Neural cell (in vitro differentiated cells): Measurements from ENCODE around the gene ETFA. TPM values are rescaled to one million over a fixed set of nuclear protein-coding genes. Genes with fewer than 3 reads are reported as not detected.

Experiments
- H2AFZ ChIP-seq: fragments of 200-600, 300-800 bp; sonication (generic), shearing (Covaris generic); 2 replicates; pipeline ENCODE4 v1.6.0; 2014; ENCODE audit warnings: low read depth, mild to moderate bottlenecking, antibody characterized with exemption, low read length, moderate library complexity
- H3F3A ChIP-seq: fragments of 200-600 bp; shearing (Covaris generic); 2 replicates; pipeline ENCODE4 v1.6.1; 2016; ENCODE audit warnings: mild to moderate bottlenecking, moderate library complexity, mixed read lengths, antibody characterized with exemption, low read length; ENCODE audit not compliant: insufficient read depth, poor library complexity, severe bottlenecking
- H3K27ac ChIP-seq: fragments of 200-600, 300-800 bp; sonication (generic), shearing (Covaris generic); 2 replicates; pipeline ENCODE4 v1.5.1; 2014; ENCODE audit warnings: mild to moderate bottlenecking, low read length, moderate library complexity
- H3K27me3 ChIP-seq: fragments of 300-800, 200-600 bp; sonication (generic), shearing (Covaris generic); 2 replicates; pipeline ENCODE4 v1.6.0; 2014; ENCODE audit warnings: mild to moderate bottlenecking, low read depth, low read length, moderate library complexity; ENCODE audit not compliant: insufficient read depth
- H3K36me3 ChIP-seq: fragments of 300-800, 200-600 bp; sonication (generic), shearing (Covaris generic); 2 replicates; pipeline ENCODE4 v1.5.1; 2014; ENCODE audit warnings: mild to moderate bottlenecking, antibody characterized with exemption, low read length, moderate library complexity; ENCODE audit not compliant: insufficient read depth
- H3K4me2 ChIP-seq: fragments of 300-800, 200-600 bp; sonication (generic), shearing (Covaris generic); 2 replicates; pipeline ENCODE4 v1.6.0; 2014; ENCODE audit warnings: mild to moderate bottlenecking, low read length
- H3K4me3 ChIP-seq: fragments of 300-800, 200-600 bp; sonication (generic), shearing (Covaris generic); 2 replicates; pipeline ENCODE4 v1.5.1; 2014; ENCODE audit warnings: mild to moderate bottlenecking, low read length, moderate library complexity
- H3K79me2 ChIP-seq: fragments of 200-600 bp; shearing (Covaris generic); replicated peaks from 2 replicates; pipeline ENCODE4 v1.6.0; 2014; ENCODE audit warnings: mild to moderate bottlenecking, low read length, moderate library complexity; ENCODE audit not compliant: insufficient read depth
- H3K9ac ChIP-seq: fragments of 300-800, 200-600 bp; sonication (generic), shearing (Covaris generic); 2 replicates; pipeline ENCODE4 v1.6.1; 2016; ENCODE audit warnings: mild to moderate bottlenecking, low read length, mixed read lengths
- H3K9me2 ChIP-seq: fragments of 200-600 bp; shearing (Covaris generic); 2 replicates; pipeline ENCODE4 v1.6.1; 2016; ENCODE audit warnings: mild to moderate bottlenecking, low read length, mixed read lengths; ENCODE audit not compliant: insufficient read depth
- H3K9me3 ChIP-seq: fragments of 200-600, 300-800 bp; sonication (generic), shearing (Covaris generic); 2 replicates; pipeline ENCODE4 v1.6.1; 2016; ENCODE audit warnings: mild to moderate bottlenecking, mixed run types, low read length, moderate library complexity, mixed read lengths
- H4K20me1 ChIP-seq: fragments of 200-600 bp; shearing (Covaris generic); 2 replicates; pipeline ENCODE4 v1.6.1; 2016; ENCODE audit warnings: mild to moderate bottlenecking, mixed run types; ENCODE audit not compliant: insufficient read depth
- EP300 ChIP-seq: fragments of 450-650 bp; conservative IDR thresholded peaks from 2 replicates; pipeline ENCODE4 v1.6.1; 2014; ENCODE audit warnings: antibody characterized with exemption, mild to moderate bottlenecking, moderate library complexity; ENCODE audit not compliant: poor library complexity, severe bottlenecking
- EZH2 ChIP-seq: fragments of 200-600, 300-800 bp; shearing (Covaris generic), sonication (generic); IDR thresholded peaks from 2 replicates; pipeline ENCODE4 v1.6.1; 2014; ENCODE audit warnings: antibody characterized with exemption, low read length, borderline replicate concordance, mild to moderate bottlenecking; ENCODE audit not compliant: insufficient read depth, poor library complexity, severe bottlenecking
- MXI1 ChIP-seq: fragments of 450-650 bp; conservative IDR thresholded peaks from 2 replicates; pipeline ENCODE4 v1.6.1; 2014; ENCODE audit warnings: antibody characterized with exemption, mild to moderate bottlenecking; ENCODE audit not compliant: poor library complexity, severe bottlenecking
- POLR2AphosphoS5 ChIP-seq: IDR thresholded peaks from 2 replicates; pipeline ENCODE4 v1.6.1; 2012
- RAD21 ChIP-seq: fragments of 450-650 bp; conservative IDR thresholded peaks from 2 replicates; pipeline ENCODE4 v1.6.1; 2014; ENCODE audit warnings: antibody characterized with exemption, mild to moderate bottlenecking, moderate library complexity
- SMC3 ChIP-seq: fragments of 450-650 bp; conservative IDR thresholded peaks from 2 replicates; pipeline ENCODE4 v1.6.1; 2014; ENCODE audit warnings: antibody characterized with exemption, mild to moderate bottlenecking, moderate library complexity; ENCODE audit not compliant: poor library complexity
- TAF1 ChIP-seq: IDR thresholded peaks from 2 replicates; pipeline ENCODE4 v1.6.1; 2012; ENCODE audit warnings: low read depth
- polyA plus RNA-seq: library from polyadenylated mRNA; depleted of rRNA; stranded (reverse); fragments of >200 nt; gene quantifications from 2 replicates; pipeline ENCODE4 v1.2.3, GENCODE V29; 2014
- TF ChIP-seq, protein P1 (sequence below): fragments of 450-650 bp; IDR thresholded peaks from 2 replicates; pipeline ENCODE4 v1.5.1; 2014; ENCODE audit warnings: antibody characterized with exemption, mild to moderate bottlenecking, moderate library complexity; ENCODE audit not compliant: poor library complexity, severe bottlenecking
- TF ChIP-seq, protein P2 (sequence below): IDR thresholded peaks from 2 replicates; pipeline ENCODE4 v1.6.1; 2012; ENCODE audit warnings: borderline replicate concordance

The ETFA gene
- polyA plus RNA-seq, 1 donor from 2014 or later = 145 TPM

DNA sequence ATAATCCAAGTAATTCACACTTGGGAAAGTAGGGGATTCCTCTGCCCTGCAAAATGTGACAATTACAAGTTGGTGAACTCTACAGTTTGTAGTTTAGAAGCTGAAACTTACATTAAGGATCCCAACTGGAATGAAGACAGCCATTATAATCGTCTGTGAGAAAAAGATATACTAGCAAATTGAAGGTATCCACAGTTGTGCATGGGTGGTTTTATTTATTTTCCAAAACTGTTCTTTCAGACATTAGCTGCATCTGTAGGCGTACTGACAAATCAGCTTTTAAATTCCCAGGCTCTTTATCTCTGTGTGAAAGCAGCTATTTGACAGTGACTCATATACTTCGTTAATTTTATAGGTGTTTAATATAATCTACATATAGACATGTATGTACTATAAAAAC, 12.8 kb upstream of the ETFA start:
- no peaks in the 10 kb centered on the region for H3F3A ChIP-seq

DNA sequence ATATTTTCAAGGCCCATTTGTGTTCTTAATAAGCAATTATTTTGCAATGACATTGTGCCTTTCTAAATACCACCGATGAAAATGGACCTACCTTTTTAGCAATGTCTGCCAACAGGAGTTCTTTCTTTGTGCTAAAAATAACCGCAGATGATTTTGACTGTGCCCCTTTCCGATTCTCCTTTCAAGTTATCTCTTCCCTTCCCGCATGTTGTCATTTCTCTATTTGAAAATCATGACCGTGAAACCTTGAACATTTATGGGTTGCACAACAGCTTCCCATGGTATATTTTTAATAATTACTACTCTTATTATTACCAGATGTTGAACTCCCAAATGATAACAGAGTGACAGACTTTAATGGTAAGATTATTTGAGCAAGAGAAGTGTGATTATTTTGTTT, 10.3 kb upstream of the ETFA start:
- Histone ChIP-seq H3K4me3 (no peak overlapping the region), H3F3A (no peaks in the 10 kb centered on the region), H3K79me2 (no peaks in the 10 kb centered on the region), H3K27ac (no peak overlapping the region), H3K4me2 (no peak overlapping the region), H3K9me2 (no peaks in the 10 kb centered on the region), H4K20me1 (no peaks in the 10 kb centered on the region), H3K27me3 (no peaks in the 10 kb centered on the region), H3K36me3 (no peaks in the 10 kb centered on the region), H3K9ac (no peak overlapping the region), H2AFZ (no peak overlapping the region), H3K9me3 (no peaks in the 10 kb centered on the region)
- TF ChIP-seq, protein P1, sequence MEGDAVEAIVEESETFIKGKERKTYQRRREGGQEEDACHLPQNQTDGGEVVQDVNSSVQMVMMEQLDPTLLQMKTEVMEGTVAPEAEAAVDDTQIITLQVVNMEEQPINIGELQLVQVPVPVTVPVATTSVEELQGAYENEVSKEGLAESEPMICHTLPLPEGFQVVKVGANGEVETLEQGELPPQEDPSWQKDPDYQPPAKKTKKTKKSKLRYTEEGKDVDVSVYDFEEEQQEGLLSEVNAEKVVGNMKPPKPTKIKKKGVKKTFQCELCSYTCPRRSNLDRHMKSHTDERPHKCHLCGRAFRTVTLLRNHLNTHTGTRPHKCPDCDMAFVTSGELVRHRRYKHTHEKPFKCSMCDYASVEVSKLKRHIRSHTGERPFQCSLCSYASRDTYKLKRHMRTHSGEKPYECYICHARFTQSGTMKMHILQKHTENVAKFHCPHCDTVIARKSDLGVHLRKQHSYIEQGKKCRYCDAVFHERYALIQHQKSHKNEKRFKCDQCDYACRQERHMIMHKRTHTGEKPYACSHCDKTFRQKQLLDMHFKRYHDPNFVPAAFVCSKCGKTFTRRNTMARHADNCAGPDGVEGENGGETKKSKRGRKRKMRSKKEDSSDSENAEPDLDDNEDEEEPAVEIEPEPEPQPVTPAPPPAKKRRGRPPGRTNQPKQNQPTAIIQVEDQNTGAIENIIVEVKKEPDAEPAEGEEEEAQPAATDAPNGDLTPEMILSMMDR = no peak
- no peak for TF ChIP-seq TAF1
- no peak for TF ChIP-seq EP300
- TF ChIP-seq POLR2AphosphoS5 = no peak
- TF ChIP-seq SMC3 = no peak
- TF ChIP-seq EZH2 = no peak
- no peak for TF ChIP-seq RAD21
- no peak for TF ChIP-seq MXI1
- TF ChIP-seq, protein P2, sequence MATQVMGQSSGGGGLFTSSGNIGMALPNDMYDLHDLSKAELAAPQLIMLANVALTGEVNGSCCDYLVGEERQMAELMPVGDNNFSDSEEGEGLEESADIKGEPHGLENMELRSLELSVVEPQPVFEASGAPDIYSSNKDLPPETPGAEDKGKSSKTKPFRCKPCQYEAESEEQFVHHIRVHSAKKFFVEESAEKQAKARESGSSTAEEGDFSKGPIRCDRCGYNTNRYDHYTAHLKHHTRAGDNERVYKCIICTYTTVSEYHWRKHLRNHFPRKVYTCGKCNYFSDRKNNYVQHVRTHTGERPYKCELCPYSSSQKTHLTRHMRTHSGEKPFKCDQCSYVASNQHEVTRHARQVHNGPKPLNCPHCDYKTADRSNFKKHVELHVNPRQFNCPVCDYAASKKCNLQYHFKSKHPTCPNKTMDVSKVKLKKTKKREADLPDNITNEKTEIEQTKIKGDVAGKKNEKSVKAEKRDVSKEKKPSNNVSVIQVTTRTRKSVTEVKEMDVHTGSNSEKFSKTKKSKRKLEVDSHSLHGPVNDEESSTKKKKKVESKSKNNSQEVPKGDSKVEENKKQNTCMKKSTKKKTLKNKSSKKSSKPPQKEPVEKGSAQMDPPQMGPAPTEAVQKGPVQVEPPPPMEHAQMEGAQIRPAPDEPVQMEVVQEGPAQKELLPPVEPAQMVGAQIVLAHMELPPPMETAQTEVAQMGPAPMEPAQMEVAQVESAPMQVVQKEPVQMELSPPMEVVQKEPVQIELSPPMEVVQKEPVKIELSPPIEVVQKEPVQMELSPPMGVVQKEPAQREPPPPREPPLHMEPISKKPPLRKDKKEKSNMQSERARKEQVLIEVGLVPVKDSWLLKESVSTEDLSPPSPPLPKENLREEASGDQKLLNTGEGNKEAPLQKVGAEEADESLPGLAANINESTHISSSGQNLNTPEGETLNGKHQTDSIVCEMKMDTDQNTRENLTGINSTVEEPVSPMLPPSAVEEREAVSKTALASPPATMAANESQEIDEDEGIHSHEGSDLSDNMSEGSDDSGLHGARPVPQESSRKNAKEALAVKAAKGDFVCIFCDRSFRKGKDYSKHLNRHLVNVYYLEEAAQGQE = no peak

More for the DNA sequence above, 12.8 kb upstream of the ETFA start:
- Histone ChIP-seq H3K9me3 (no peaks in the 10 kb centered on the region), H3K79me2 (no peaks in the 10 kb centered on the region), H3K27me3 (no peaks in the 10 kb centered on the region), H2AFZ (no peak overlapping the region), H4K20me1 (no peaks in the 10 kb centered on the region), H3K36me3 (no peaks in the 10 kb centered on the region), H3K9ac (no peak overlapping the region), H3K27ac (no peak overlapping the region), H3K4me3 (no peak overlapping the region), H3K9me2 (no peaks in the 10 kb centered on the region), H3K4me2 (no peak overlapping the region)
- TF ChIP-seq, protein P2 = no peak
- TF ChIP-seq, protein P1 = no peak
- TF ChIP-seq EZH2 (no peak), TAF1 (no peak), MXI1 (no peak), EP300 (no peak), POLR2AphosphoS5 (no peak), RAD21 (no peak), SMC3 (no peak)
